GM18870 (cell line): ENCODE measurements around the gene FGR.
"Not testable (repeated sequence)": the region's sequence is repeated elsewhere in the genome, so short reads cannot be mapped to it uniquely, and the experiment has no call there.

Experiments
- ATAC-seq: cut with Tn5 transposase; IDR thresholded peaks from one replicate; pipeline ENCODE4 v1.9.1; 2021; ENCODE audit warnings: moderate library complexity; ENCODE audit not compliant: unreplicated experiment

FGR gene

GRCh38 chr1:27660300-27660835 lies 25.4 kb upstream of the FGR start:
- no peak for ATAC-seq

- peak; percentile 34 for ATAC-seq
These were observed 24.7 kb upstream of the FGR start for GRCh38 chr1:27659497-27660299.

GRCh38 chr1:27658951-27659496 lies 24.0 kb upstream of the FGR start:
- peak; percentile 16 for ATAC-seq

GRCh38 chr1:27656157-27656893 lies 21.3 kb upstream of the FGR start:
- ATAC-seq: no peak

- ATAC-seq: no peak
These were observed 20.4 kb upstream of the FGR start for GRCh38 chr1:27655151-27655937.

- ATAC-seq: no peak
These were observed 17.3 kb upstream of the FGR start for GRCh38 chr1:27652111-27652864.

- no peak for ATAC-seq
These were observed 15.7 kb upstream of the FGR start for GRCh38 chr1:27650539-27651175.

- ATAC-seq: no peak
These were observed 15.2 kb upstream of the FGR start for GRCh38 chr1:27650171-27650538.

GRCh38 chr1:27649306-27649635 lies 14.3 kb upstream of the FGR start:
- no peak for ATAC-seq

GRCh38 chr1:27648602-27649305 lies 13.8 kb upstream of the FGR start:
- no peak for ATAC-seq

- no peak for ATAC-seq
These were observed 12.3 kb upstream of the FGR start for GRCh38 chr1:27647328-27647727.

- no peak for ATAC-seq
These were observed 11.7 kb upstream of the FGR start for GRCh38 chr1:27646676-27647075.

- no peak for ATAC-seq
These were observed 10.1 kb upstream of the FGR start for GRCh38 chr1:27645071-27645415.

GRCh38 chr1:27644369-27645070 lies 9.5 kb upstream of the FGR start:
- no peak for ATAC-seq

GRCh38 chr1:27643600-27644368 lies 8.8 kb upstream of the FGR start:
- ATAC-seq: no peak

- ATAC-seq: not testable (repeated sequence)
These were observed 5.5 kb upstream of the FGR start for GRCh38 chr1:27640514-27640913.

GRCh38 chr1:27638805-27639204 lies 3.8 kb upstream of the FGR start:
- ATAC-seq: no peak
